Gastrocnemius medialis (tissue), 4 donors: ENCODE data around the gene TPO.

Experiments
- POLR2A ChIP-seq, 2 donors: fragments of 450-650 bp; IDR thresholded peaks; one replicate each; pipeline ENCODE4 v1.6.1; 2017; ENCODE audit warnings: antibody characterized with exemption in 2 of 2, mild to moderate bottlenecking in 2 of 2, moderate library complexity in 2 of 2
- TF ChIP-seq, protein P1 (sequence below), 5 experiments: fragments of 450-650 bp in 3 of 5; fragments of 200-600 bp in 2 of 5; sonication (generic) in 2 of 5; IDR thresholded peaks in 4 of 5; conservative IDR thresholded peaks in 1 of 5; 1 replicate in 4 of 5; 2 replicates in 1 of 5; pipeline ENCODE4 v1.5.1; 2016 to 2019; ENCODE audit warnings: antibody characterized with exemption in 5 of 5, mild to moderate bottlenecking in 3 of 5, moderate library complexity in 3 of 5

DNA sequence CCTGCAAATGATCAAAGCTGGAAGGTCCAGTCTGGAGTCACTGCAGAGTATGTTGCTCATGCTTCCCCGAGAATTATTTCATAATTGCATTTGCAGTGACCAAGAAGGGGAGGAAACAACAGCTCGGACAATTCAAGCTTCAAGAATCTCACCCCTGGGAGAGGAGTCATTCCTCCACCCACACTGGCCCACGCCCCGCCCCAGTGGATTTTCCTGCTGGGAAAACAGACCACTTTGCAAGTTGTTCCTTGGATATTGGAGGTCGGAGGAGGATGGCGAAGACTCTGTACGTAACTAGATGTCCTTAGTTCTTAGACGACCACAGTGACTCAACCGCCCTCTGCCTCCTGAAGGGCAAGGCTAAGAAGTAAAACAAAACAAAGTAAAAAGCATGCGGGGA, 159.4 kb downstream of the TPO start:
- TF ChIP-seq, protein P1, sequence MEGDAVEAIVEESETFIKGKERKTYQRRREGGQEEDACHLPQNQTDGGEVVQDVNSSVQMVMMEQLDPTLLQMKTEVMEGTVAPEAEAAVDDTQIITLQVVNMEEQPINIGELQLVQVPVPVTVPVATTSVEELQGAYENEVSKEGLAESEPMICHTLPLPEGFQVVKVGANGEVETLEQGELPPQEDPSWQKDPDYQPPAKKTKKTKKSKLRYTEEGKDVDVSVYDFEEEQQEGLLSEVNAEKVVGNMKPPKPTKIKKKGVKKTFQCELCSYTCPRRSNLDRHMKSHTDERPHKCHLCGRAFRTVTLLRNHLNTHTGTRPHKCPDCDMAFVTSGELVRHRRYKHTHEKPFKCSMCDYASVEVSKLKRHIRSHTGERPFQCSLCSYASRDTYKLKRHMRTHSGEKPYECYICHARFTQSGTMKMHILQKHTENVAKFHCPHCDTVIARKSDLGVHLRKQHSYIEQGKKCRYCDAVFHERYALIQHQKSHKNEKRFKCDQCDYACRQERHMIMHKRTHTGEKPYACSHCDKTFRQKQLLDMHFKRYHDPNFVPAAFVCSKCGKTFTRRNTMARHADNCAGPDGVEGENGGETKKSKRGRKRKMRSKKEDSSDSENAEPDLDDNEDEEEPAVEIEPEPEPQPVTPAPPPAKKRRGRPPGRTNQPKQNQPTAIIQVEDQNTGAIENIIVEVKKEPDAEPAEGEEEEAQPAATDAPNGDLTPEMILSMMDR (IDR thresholded peaks at IDR 0.05 in 4 of 5, conservative IDR thresholded peaks at IDR 0.05 in 1 of 5) = no peak
- no peak for TF ChIP-seq POLR2A (IDR thresholded peaks at IDR 0.05)
